Tibial artery (tissue), 4 donors: ENCODE data around the gene DDX50.
A peak's percentile ranks its signal among the peaks of the same experiment; 100 is the strongest.

Experiments used
- DNase-seq, 2 donors: peaks; one replicate each; pipeline ENCODE4 v3.0.0-alpha.2; 2019
- H3K27ac ChIP-seq, 2 donors: fragments of 200-600 bp; sonication (generic) in 1 of 2; 1 replicate in 1 of 2; 2 replicates in 1 of 2; pipeline ENCODE4 v1.5.1; 2018 to 2019; ENCODE audit warnings: mild to moderate bottlenecking in 1 of 2
- H3K27me3 ChIP-seq, 2 donors: fragments of 200-600 bp; sonication (generic) in 1 of 2; one replicate each; pipeline versions ENCODE4 v1.5.1 to v1.6.0; 2016 to 2019
- H3K36me3 ChIP-seq, 3 donors: fragments of 200-600 bp; sonication (generic) in 2 of 3; one replicate each; pipeline ENCODE4 v1.5.1; 2016 to 2019; ENCODE audit warnings: mild to moderate bottlenecking in 2 of 3
- H3K4me1 ChIP-seq, 4 donors: fragments of 200-600 bp; sonication (generic) in 2 of 4; 1 replicate in 3 of 4; 2 replicates in 1 of 4; pipeline ENCODE4 v1.5.1; 2016 to 2019
- H3K4me3 ChIP-seq, 2 donors: fragments of 200-600 bp; sonication (generic) in 1 of 2; 1 replicate in 1 of 2; 2 replicates in 1 of 2; pipeline ENCODE4 v1.5.1; 2018 to 2019; ENCODE audit warnings: mild to moderate bottlenecking in 2 of 2
- H3K9me3 ChIP-seq, 3 donors: fragments of 200-600 bp; sonication (generic) in 1 of 3; one replicate each; pipeline ENCODE4 v1.5.1; 2016 to 2019
- intact Hi-C: fragments of 100-400 bp; cut with DNase I; formaldehyde crosslinking; loops from one replicate; pipeline ENCODE4 v1.15.0; 2023; ENCODE audit warnings: low total_unique reads
- TF ChIP-seq, protein P1 (sequence below), 2 experiments: fragments of 200-600 bp in 1 of 2; fragments of 450-650 bp in 1 of 2; IDR thresholded peaks; one replicate each; pipeline ENCODE4 v1.5.1; 2017 to 2019; ENCODE audit warnings: antibody characterized with exemption in 2 of 2, mild to moderate bottlenecking in 1 of 2, moderate library complexity in 1 of 2

The DDX50 gene

DNA sequence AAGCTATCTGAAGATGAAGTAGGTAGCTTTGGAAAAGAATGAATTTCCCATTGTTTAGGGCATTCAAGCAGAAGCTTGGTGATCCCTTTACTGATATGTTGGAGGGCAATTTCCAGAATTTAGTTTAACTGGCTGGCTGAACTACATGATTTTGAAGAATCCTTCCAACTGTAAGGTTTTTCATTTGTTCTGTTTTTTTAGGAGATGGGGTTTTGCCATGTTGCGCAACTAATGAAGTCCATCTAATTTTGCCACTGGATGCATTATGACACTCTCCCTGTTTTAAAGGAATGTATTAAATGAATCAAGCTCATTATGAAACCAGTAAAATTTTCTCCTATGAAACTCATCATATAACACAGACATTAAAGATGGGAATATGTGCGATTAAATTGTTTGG, 6.1 kb upstream of the DDX50 start:
- Histone ChIP-seq H3K27me3 (no peaks in the 10 kb centered on the region), H3K4me1 (peaks cover 0 to 4% (median under 1%) of the 10 kb centered on the region in 4 donors), H3K36me3 (no peaks in the 10 kb centered on the region), H3K27ac (no peak overlapping the region), H3K9me3 (no peaks in the 10 kb centered on the region), H3K4me3 (no peak overlapping the region)
- TF ChIP-seq, protein P1, sequence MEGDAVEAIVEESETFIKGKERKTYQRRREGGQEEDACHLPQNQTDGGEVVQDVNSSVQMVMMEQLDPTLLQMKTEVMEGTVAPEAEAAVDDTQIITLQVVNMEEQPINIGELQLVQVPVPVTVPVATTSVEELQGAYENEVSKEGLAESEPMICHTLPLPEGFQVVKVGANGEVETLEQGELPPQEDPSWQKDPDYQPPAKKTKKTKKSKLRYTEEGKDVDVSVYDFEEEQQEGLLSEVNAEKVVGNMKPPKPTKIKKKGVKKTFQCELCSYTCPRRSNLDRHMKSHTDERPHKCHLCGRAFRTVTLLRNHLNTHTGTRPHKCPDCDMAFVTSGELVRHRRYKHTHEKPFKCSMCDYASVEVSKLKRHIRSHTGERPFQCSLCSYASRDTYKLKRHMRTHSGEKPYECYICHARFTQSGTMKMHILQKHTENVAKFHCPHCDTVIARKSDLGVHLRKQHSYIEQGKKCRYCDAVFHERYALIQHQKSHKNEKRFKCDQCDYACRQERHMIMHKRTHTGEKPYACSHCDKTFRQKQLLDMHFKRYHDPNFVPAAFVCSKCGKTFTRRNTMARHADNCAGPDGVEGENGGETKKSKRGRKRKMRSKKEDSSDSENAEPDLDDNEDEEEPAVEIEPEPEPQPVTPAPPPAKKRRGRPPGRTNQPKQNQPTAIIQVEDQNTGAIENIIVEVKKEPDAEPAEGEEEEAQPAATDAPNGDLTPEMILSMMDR (IDR thresholded peaks at IDR 0.05) = no peak
- no peak for DNase-seq
- intact Hi-C loops = loop anchor here (10.0 kb wide), 1 partner anchor 100 kb away; no protein-coding TSS in a partner anchor

DNA sequence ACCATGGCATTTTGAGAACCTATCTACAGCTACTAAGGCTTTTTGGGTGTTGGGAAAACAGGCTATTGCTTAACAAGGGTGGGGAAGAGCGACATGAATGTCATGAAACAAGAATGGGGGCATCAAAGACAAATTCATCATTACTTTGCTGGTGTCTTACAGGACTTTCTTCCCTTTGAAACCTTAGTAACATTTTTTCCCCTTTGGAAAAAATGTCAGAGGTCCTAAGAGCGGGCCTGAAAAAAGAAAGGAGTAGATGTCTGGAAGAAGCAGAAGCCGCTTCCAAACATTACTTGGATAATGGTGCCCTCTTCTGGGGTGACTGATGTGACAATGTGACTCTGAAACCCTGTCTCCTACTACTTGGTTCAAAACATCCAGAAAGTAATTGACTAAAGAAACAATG, 3.8 kb upstream of the DDX50 start:
- DNase-seq = peak in 1 of 2 donors; percentile 34
- Histone ChIP-seq H3K9me3 (no peaks in the 10 kb centered on the region), H3K4me3 (no peak overlapping the region), H3K27me3 (no peaks in the 10 kb centered on the region), H3K36me3 (no peaks in the 10 kb centered on the region), H3K27ac (no peak overlapping the region), H3K4me1 (peaks cover 0 to 17% (median 8%) of the 10 kb centered on the region in 4 donors)
- TF ChIP-seq, protein P1 (IDR thresholded peaks at IDR 0.05) = peak; percentile 51 to 52
- intact Hi-C loops = loop anchor here (10.0 kb wide), 1 partner anchor 103 kb away; no protein-coding TSS in a partner anchor

DNA sequence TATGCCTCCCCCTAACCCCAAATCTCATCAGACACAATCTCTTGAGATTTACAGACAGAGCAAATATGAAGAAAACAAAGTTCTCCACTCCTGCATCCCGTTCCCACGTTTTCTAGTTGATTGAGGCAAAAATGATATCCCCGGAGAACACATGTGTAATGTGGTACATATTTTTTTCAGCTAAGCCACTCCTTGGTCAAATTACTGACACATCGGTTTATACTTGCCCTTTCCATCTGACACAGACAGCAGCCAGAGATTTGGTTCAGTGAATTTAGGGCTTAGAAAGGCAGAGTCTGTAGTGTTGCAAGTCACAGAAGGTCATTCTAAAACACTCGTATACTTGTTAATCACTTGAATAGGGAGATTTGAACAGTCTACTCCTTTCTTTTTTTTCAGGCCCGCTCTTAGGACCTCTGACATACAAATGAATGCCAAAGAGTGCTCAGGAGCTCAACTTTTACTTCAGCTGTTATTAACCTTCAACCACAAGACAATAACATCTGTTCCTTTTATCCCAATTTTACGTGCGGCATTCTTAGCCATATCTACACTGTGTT, 1.8 kb upstream of the DDX50 start:
- Histone ChIP-seq H3K4me3 (no peak overlapping the region), H3K36me3 (no peaks in the 10 kb centered on the region), H3K9me3 (no peaks in the 10 kb centered on the region), H3K4me1 (peaks cover 0 to 36% (median 13%) of the 10 kb centered on the region in 4 donors), H3K27ac (peak overlapping the region in 1 of 2 donors; percentile 98), H3K27me3 (no peaks in the 10 kb centered on the region)
- intact Hi-C loops = loop anchor here (10.0 kb wide), 1 partner anchor 104 kb away; no protein-coding TSS in a partner anchor
- DNase-seq = no peak
- TF ChIP-seq, protein P1 (IDR thresholded peaks at IDR 0.05) = no peak

DNA sequence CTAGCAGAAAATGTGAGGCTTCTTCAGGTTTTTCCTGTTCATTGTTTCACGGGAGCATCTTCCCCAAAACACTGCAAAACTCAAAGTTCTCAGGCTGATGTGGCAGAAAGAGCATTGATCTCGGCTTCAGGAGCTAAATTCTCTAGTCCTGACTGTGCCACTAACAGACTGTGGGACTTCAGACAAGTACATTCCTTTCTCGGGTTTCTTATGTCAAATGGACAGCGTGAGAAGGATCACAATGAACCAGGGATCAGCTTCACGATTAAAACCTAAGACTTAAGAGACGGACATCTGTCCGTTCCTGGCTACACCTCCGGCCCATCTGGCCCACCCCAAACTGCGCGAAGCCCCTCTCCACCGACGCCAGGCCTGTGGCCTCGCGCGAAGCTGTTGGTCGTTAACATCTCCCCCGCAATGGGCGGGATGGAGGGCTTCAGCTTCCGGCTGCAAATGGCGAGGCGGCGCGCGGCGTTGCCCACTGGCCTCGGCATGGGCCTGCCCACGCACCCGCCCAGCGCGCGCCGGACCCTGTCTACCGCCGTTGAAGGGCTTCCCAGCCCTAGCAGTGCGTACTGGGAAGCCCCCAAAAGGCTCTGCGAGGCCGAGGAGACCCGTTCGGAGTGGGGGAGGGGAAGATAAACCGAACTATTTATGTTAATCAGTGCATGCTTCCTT, 549 bp upstream of the DDX50 start:
- intact Hi-C loops = no loop called here

DNA sequence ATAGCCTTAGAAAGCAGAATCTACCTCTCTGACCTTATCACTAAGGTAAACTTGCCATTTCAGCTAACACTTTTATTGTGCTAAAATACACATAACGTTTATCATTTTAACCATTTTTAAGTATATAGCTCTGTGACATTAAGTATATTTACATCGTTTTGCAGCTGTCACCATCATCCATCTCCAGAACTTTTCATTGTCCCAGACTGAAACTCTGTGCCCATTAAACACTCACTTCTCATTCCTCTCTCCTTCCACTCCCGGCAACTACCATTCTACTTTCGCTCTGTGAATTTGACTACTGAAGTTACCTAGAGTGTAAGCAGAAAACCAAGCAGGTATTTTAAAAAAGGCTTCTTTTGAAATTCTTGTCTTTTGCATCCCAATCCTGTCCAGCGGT, 1.3 kb downstream of the DDX50 start:
- Histone ChIP-seq H3K27me3 (no peaks in the 10 kb centered on the region), H3K36me3 (peaks cover 0 to 10% (median 6%) of the 10 kb centered on the region in 3 donors), H3K9me3 (no peaks in the 10 kb centered on the region), H3K4me3 (peak overlapping the region; percentile 83 to 87), H3K27ac (no peak overlapping the region), H3K4me1 (peaks cover 0 to 47% (median 15%) of the 10 kb centered on the region in 4 donors)
- intact Hi-C loops = no loop called here
- DNase-seq = no peak
- TF ChIP-seq, protein P1 (IDR thresholded peaks at IDR 0.05) = no peak

More for the DNA sequence above, 549 bp upstream of the DDX50 start:
- Histone ChIP-seq H3K27me3 (no peaks in the 10 kb centered on the region), H3K4me1 (peaks cover 0 to 44% (median 14%) of the 10 kb centered on the region in 4 donors), H3K9me3 (no peaks in the 10 kb centered on the region), H3K36me3 (no peaks in the 10 kb centered on the region), H3K27ac (peak overlapping the region; percentile 98), H3K4me3 (peak overlapping the region; percentile 83 to 87)
- peak in 1 of 2 donors; percentile 61 for DNase-seq
- TF ChIP-seq, protein P1 (IDR thresholded peaks at IDR 0.05) = no peak
